Kidney tubule cell (primary cell): ENCODE results near the gene SYNPO.

Experiments used
- DNase-seq: peaks from one replicate; pipeline ENCODE4 v3.0.0-alpha.2; 2018; ENCODE audit warnings: low spot score

Gene SYNPO

GRCh38 chr5:150658121-150658520, 17.7 kb downstream of the SYNPO start:
- no peak for DNase-seq

GRCh38 chr5:150658699-150659265, 18.3 kb downstream of the SYNPO start:
- DNase-seq, result no peak

DNA sequence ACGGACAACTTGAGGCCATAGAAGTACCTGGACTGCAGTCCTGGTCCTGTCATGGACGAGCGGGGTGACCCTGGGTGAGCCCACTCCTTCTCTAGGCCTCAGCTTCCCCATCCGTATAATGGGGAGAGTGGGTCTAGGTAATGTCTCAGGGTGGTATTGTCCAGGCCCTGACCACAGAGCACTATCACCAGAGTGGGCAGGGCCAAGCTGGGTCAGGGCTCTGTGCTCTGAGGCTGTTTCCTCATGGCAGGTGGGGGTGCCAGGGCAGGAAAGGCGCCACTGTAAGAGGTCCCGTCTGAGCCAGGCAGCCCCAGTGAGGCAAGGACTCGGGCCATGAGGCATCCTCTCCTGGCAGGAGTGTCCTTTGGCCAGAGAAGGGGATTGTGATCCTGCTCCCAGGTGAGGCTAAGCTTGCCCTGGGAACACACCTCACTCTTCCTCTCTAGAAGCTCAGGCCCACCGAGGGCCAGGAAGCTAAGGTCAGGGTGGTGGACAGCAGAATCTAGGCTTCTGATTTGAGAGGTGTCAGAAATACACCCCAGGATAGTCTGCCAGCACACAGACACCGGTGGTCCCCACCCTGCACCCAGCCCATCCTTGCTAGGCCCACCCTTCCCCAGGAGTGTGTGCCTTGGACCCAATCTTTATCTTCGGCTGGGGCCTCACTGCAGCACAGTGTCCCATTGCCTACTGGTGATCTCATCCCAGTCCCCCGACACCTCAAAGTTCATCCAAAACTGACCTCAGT, 19.1 kb downstream of the SYNPO start:
- DNase-seq, result no peak

- no peak for DNase-seq
These were observed 19.8 kb downstream of the SYNPO start for GRCh38 chr5:150660108-150660831.

- DNase-seq, result no peak
These were observed 20.6 kb downstream of the SYNPO start, which contains the start of gene MYOZ3 for GRCh38 chr5:150661086-150661485. MYOZ3 (plus strand) TSS chr5:150661251; CDS start chr5:150662942, 1,691 bp downstream.

DNA sequence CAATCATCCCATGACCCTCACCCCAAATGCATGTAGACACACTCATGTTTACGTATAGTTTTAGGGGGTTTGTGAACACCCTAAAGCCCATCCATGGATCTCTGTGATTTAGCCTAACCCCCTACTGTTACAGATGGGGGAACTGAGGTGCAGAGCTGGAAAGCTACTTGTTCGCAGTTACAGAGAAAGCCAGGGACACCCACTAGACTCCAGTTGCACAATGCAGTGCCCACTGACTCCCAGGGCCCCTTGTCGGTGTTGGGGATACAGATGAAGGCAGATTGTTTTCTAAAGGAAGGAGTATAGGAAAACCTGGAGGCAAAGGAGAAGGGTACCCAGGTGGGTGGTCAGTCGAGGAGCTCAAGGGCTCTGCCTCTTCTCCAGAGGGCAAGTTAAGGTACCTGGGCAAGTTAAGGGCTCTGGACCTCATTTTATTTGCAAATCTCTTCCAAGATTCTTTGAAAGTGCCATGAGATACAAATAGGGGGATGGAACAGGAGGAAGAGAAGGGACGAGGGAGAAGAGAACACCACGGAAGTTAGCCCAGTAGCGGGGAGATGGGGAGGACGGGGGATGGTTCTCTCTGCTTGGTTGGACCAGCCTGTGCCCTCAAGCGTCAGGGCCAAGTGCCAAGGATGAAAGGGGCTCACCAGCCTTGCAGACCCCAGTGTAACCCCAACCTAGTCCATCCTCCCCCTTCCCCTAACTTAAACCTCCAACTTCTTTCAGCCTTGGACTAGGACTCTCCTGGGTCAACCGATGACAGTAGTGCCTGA, 21.5 kb downstream of the SYNPO start:
- no peak for DNase-seq

DNA sequence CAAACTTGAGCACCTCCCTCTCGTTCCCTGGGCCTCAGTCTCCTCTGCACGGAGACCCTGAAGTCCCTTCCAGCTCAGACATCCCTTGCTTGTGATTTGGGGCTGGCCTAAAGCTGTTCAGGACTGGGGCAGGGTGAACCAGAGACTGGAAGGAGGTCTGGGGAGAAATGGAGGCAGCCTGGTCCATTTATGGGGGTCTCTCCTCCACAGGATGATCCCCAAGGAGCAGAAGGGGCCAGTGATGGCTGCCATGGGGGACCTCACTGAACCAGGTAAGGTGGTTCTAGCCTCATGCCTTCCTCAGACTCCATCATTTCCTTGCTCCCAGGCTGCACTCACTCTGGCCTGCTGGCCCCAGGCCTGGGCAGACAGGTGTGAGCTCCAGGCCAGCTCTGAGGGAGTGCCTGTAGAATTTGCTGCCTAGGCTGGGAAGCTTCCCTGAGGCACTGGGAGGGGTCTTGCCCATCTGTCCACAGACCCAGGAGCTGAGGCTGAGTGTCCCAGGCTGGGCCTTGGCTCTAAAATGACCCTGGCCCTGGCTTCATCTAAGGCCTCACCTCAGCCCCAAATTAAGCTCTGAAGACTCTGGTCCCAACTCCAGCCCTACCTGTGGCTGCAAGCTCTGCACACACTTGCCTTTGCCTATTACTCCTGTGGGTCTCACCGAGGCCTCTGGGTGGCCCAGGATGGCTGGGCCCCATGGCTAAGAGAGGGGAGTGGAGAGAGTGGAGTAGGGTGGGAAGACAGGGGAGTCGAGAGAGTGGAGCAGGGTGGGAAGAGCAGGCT, 22.5 kb downstream of the SYNPO start:
- no peak for DNase-seq

DNA sequence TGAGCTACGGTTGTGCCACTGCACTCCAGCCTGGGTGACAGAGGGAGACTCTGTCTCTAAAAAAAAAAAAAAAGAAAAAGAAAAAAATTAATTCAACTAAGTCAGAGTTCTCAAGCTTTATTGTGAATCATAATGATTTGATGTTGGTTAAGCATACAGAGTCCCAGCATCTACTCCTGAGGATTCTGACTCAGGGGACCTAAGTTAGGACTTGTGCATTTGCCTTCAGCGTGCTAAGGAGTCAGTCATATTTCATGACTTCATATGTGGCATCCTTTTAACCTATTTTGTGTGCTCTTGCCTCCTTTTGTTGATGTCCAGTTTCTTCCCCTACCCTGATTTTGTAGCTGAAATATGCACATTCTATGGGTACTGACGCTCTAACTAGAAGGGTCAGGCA, 23.5 kb downstream of the SYNPO start:
- DNase-seq, result no peak

DNA sequence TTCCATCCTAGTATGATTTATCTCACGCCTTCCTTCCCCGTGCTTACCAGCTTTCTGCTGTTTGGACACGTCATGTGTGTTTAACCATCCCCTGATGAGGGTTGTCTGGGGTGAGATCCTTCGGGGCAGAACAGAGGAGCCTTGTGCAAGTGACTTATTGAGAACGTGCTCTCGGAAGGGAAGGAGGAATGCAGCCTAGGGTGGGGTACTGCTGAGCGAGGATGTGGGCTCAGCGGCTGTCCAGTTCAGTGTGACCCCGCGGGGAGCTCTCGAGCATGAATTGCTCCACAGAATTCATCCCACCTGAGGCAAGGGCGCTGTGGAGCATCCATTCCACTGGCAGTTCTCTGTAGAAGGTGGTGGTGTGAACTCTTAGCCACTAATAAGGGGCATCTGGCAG, 24.6 kb downstream of the SYNPO start:
- DNase-seq, result peak; percentile 39

- DNase-seq, result no peak
These were observed 30.0 kb downstream of the SYNPO start for GRCh38 chr5:150670275-150670947.

GRCh38 chr5:150670948-150671310, 30.5 kb downstream of the SYNPO start:
- no peak for DNase-seq

DNA sequence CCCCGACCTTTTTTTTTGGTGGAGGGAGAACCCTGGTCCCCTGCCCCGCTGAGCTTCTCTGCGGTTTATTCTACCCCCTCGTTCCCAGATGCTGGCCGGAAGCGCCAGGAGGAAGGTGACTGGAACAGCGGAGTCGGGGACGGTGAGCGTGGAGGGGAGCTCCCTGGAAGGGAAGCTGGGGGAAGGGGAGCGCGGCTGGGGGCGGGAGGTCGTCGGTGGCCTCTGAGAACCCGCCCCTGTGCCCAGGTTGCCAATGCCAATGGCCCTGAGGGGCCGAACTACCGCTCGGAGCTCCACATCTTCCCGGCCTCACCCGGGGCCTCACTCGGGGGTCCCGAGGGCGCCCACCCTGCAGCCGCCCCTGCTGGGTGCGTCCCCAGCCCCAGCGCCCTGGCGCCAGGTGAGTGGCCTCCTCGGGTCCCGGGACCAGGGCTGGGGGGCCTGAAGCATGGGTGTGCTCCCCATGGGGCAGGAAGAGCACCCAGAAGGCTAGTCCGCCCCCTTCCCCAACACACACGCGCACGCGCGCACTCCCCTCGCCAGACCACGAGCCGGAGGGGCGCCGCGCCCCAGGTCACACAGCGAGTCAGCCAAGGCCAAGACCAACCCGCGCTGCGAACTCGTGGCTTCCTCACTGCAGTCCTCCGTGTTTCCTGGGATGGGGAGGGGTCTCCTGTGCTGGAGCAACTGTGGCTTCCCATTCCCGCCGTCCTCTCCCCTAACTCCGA, 31.2 kb downstream of the SYNPO start:
- DNase-seq, result no peak

DNA sequence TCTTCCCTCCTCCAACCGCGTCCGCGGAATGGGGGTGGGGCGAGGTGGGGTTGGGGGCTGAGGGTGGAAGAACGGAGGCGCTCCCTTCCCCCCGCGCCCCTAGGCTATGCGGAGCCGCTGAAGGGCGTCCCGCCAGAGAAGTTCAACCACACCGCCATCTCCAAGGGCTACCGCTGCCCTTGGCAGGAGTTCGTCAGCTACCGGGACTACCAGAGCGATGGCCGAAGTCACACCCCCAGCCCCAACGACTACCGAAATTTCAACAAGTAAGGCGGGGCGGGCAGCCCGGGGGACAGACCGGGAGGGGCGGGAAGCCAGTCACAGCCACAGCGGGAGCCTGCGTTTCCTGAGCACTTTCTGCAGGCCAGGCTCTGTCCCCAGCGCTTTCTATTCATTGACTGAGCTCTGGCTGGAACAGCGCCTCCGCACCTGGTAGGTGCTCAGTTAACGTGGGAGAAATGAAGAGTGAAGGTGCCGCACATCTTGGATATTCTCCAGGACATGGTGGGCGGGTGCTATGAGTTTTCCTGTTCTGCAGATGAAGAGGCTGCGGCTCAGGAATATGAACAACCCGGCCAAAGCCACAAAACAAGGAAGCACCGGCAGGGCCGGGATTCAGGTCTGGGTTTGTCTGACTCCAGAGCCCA, 31.9 kb downstream of the SYNPO start:
- DNase-seq, result peak; percentile 69

DNA sequence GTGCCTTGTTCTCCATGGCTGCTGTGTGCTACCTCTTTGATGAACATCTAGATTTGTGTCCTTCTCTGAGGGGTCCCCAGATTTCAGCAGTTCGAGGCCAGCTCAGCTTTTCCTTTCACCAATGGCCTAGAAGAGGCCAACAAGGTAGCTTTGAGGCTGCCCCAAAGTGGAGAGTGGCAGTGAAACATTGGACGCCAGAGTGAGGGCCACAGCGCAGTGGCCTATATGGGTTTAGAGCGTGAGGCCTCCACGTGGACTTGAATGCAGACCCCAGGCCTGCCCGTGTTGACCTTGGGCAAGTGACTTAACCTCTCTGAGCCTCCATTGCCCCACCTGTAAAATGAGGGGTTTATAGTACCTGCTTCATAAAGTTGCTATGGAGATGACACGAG, 32.4 kb downstream of the SYNPO start:
- DNase-seq, result no peak

DNA sequence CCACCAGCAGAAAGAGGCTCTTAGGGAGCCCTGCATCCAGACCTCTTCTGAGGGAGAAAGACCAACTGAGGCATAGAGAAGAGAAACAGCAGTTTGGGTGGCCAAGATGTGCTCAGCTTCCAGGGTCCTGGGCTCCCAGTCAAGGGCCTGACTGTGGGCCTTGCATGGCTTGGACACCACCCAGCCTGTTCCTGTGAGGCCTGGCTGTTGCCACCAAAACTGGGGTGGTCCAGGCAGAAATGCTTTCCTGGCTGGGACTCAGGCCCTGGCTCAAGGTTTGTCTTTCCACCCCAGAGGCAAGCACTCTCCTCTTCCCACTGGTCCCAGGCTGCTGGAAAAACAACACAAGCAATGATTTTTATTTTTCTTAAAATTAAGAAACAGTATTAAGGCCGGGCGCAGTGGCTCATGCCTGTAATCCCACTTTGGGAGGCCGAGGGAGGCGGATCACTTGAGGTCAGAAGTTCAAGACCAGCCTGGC, 33.9 kb downstream of the SYNPO start:
- no peak for DNase-seq

DNA sequence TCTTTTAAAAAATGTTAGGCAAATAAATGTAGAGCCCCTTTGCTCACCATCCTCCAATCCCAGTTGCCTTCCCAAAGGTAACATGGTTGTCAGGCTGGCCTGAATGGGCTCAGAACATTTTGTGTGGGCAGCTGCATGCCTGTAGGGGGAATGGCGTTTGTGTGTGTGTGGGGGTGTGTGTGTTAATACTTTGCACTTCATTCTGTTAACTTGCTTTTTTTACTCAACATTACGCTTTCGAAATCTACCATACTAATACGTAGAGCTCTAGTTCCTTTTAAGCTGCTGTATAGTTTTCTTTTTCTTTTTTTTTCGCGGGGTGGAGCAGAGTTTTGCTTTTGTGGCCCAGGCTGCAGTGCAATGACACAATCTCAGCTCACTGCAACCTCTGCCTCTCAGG, 34.6 kb downstream of the SYNPO start:
- DNase-seq, result no peak

GRCh38 chr5:150676578-150676977, 36.1 kb downstream of the SYNPO start:
- no peak for DNase-seq

- DNase-seq, result no peak
These were observed 48.7 kb downstream of the SYNPO start for GRCh38 chr5:150689120-150689519.

GRCh38 chr5:150690760-150691159, 50.3 kb downstream of the SYNPO start:
- DNase-seq, result no peak

GRCh38 chr5:150692276-150692675, 51.8 kb downstream of the SYNPO start:
- DNase-seq, result no peak
